Measurements from ENCODE around the gene METTL25. TPM values are rescaled to one million over a fixed set of nuclear protein-coding genes. Genes with fewer than 3 reads are reported as not detected.
"Not testable (repeated sequence)": the region's sequence is repeated elsewhere in the genome, so short reads cannot be mapped to it uniquely, and the experiment has no call there.

The METTL25 gene
- total RNA-seq, 2 donors from 2014 or later = 2.6 to 9.6 TPM

GRCh38 chr12:82357340-82357739 lies 989 bp upstream of the METTL25 start:
- ATAC-seq (no peak), DNase-seq (no peak)
- peaks cover 33% of the 10 kb centered on the region for H3K4me1 ChIP-seq
- no peaks in the 10 kb centered on the region for H3K9me3 ChIP-seq
- TF ChIP-seq CTCF (IDR thresholded peaks at IDR 0.05) (no peak), POLR2A (IDR thresholded peaks at IDR 0.05) (no peak)
- no peaks in the 10 kb centered on the region for H3K27me3 ChIP-seq
- 24 to 27% methylated on average over 4 of the region's 4 CpGs for WGBS, 2 donors
- H3K27ac ChIP-seq = peak overlapping the region in 2 of 4 donors; percentile 94 to 99
- intact Hi-C loops (cut with DNase I) = no loop called here
- peaks cover 0 to 10% of the 10 kb centered on the region in 2 donors for H3K36me3 ChIP-seq (replicated peaks in 1 of 2; ENCODE audit: insufficient read depth in 1 of 2, low read depth in 2 of 2)
- H3K4me3 ChIP-seq = peak overlapping the region; percentile 53 to 94

- Histone ChIP-seq H3K9me3 (no peaks in the 10 kb centered on the region), H3K36me3 (replicated peaks in 1 of 2; ENCODE audit: insufficient read depth in 1 of 2, low read depth in 2 of 2) (peaks cover 0 to 9% of the 10 kb centered on the region in 2 donors), H3K4me3 (peak overlapping the region; percentile 53 to 94), H3K4me1 (peaks cover 33% of the 10 kb centered on the region), H3K27ac (peak overlapping the region; percentile 94 to 99 (median 97)), H3K27me3 (no peaks in the 10 kb centered on the region)
- no peak for ATAC-seq
- TF ChIP-seq CTCF (IDR thresholded peaks at IDR 0.05) (no peak), POLR2A (IDR thresholded peaks at IDR 0.05) (no peak)
- intact Hi-C loops (cut with DNase I) = no loop called here
- DNase-seq = no peak
- 0% methylated on average over 10 of the region's 10 CpGs for WGBS, 2 donors
Measured at GRCh38 chr12:82357845-82358199, 507 bp upstream of the METTL25 start.

GRCh38 chr12:82359115-82359478 lies 768 bp downstream of the METTL25 start:
- TF ChIP-seq POLR2A (IDR thresholded peaks at IDR 0.05) (no peak), CTCF (IDR thresholded peaks at IDR 0.05) (no peak)
- intact Hi-C loops (cut with DNase I) = no loop called here
- peaks cover 0 to 8% of the 10 kb centered on the region in 2 donors for H3K36me3 ChIP-seq (replicated peaks in 1 of 2; ENCODE audit: insufficient read depth in 1 of 2, low read depth in 2 of 2)
- H3K4me1 ChIP-seq = peaks cover 38% of the 10 kb centered on the region
- no peaks in the 10 kb centered on the region for H3K9me3 ChIP-seq
- no peak for ATAC-seq
- WGBS, 2 donors = 3 to 4% methylated on average over 4 of the region's 4 CpGs
- H3K27me3 ChIP-seq = no peaks in the 10 kb centered on the region
- H3K27ac ChIP-seq = peak overlapping the region; percentile 94 to 99 (median 97)
- DNase-seq = peak in 3 of 4 donors; percentile 16 to 21 (median 16)
- peak overlapping the region; percentile 53 to 94 for H3K4me3 ChIP-seq

- H3K27me3 ChIP-seq; H3K9me3 ChIP-seq; DNase-seq; H3K4me3 ChIP-seq; ATAC-seq; H3K36me3 ChIP-seq (replicated peaks in 1 of 2; ENCODE audit: insufficient read depth in 1 of 2, low read depth in 2 of 2); intact Hi-C loops (cut with DNase I); H3K27ac ChIP-seq: not testable (repeated sequence)
- H3K4me1 ChIP-seq = peaks cover 40% of the 10 kb centered on the region
- WGBS, 2 donors = 85 to 99% methylated on average over 11 of the region's 11 CpGs
Measured at GRCh38 chr12:82360834-82361233, 2.5 kb downstream of the METTL25 start.

GRCh38 chr12:82361461-82361915 lies 3.2 kb downstream of the METTL25 start:
- no peaks in the 10 kb centered on the region for H3K27me3 ChIP-seq
- H3K4me1 ChIP-seq = peaks cover 33% of the 10 kb centered on the region
- WGBS, 2 donors = 82 to 100% methylated on average over 11 to 19 of the region's 22 CpGs
- H3K27ac ChIP-seq = no peak overlapping the region
- DNase-seq (no peak), ATAC-seq (no peak)
- no peak overlapping the region for H3K4me3 ChIP-seq
- intact Hi-C loops (cut with DNase I) = no loop called here
- TF ChIP-seq POLR2A (IDR thresholded peaks at IDR 0.05) (no peak), CTCF (IDR thresholded peaks at IDR 0.05) (no peak)
- no peaks in the 10 kb centered on the region for H3K36me3 ChIP-seq (replicated peaks in 1 of 2; ENCODE audit: insufficient read depth in 1 of 2, low read depth in 2 of 2)
- H3K9me3 ChIP-seq = no peaks in the 10 kb centered on the region
